ENCODE results near the gene FGF19. TPM values are rescaled to one million over a fixed set of nuclear protein-coding genes. Genes with fewer than 3 reads are reported as not detected.

The FGF19 gene
- total RNA-seq, 4 donors from 2014 or later, result not detected

- Histone ChIP-seq H3K9me3 (peaks cover 0 to 30% (median 17%) of the 10 kb centered on the region in 3 donors), H3K4me3 (no peak overlapping the region), H3K27ac (no peak overlapping the region), H3K27me3 (peaks cover 0 to 47% (median 0%) of the 10 kb centered on the region in 4 donors), H3K36me3 (no peaks in the 10 kb centered on the region), H3K4me1 (no peaks in the 10 kb centered on the region)
- WGBS, 2 donors, result 86 to 93% methylated on average over 2 of the region's 2 CpGs
- DNase-seq, result no peak
- intact Hi-C loops (cut with DNase I), result no loop called here
- no peak for TF ChIP-seq CTCF (IDR thresholded peaks at IDR 0.05)
- no peak for TF ChIP-seq POLR2A (IDR thresholded peaks at IDR 0.05)
Measured at GRCh38 chr11:69734367-69734766, 30.5 kb upstream of the FGF19 start.

GRCh38 chr11:69732910-69733309 lies 29.1 kb upstream of the FGF19 start:
- Histone ChIP-seq H3K4me1 (no peaks in the 10 kb centered on the region), H3K27me3 (peaks cover 0 to 58% (median 0%) of the 10 kb centered on the region in 4 donors), H3K4me3 (no peak overlapping the region), H3K27ac (no peak overlapping the region), H3K9me3 (peaks cover 0 to 16% (median 11%) of the 10 kb centered on the region in 3 donors), H3K36me3 (no peaks in the 10 kb centered on the region)
- TF ChIP-seq CTCF (IDR thresholded peaks at IDR 0.05) (no peak), POLR2A (IDR thresholded peaks at IDR 0.05) (no peak)
- DNase-seq, result no peak
- 51 to 71% methylated on average over 2 to 7 of the region's 7 CpGs for WGBS, 2 donors
- intact Hi-C loops (cut with DNase I), result no loop called here

GRCh38 chr11:69731110-69731509 lies 27.3 kb upstream of the FGF19 start:
- Histone ChIP-seq H3K27me3 (peaks cover 0 to 76% (median 0%) of the 10 kb centered on the region in 4 donors), H3K27ac (no peak overlapping the region), H3K4me3 (no peak overlapping the region), H3K36me3 (no peaks in the 10 kb centered on the region), H3K9me3 (peaks cover 0 to 16% (median 11%) of the 10 kb centered on the region in 3 donors), H3K4me1 (no peaks in the 10 kb centered on the region)
- DNase-seq, result no peak
- WGBS, 2 donors, result 70 to 73% methylated on average over 2 to 4 of the region's 11 CpGs
- intact Hi-C loops (cut with DNase I), result no loop called here
- no peak for TF ChIP-seq CTCF (IDR thresholded peaks at IDR 0.05)
- no peak for TF ChIP-seq POLR2A (IDR thresholded peaks at IDR 0.05)

- Histone ChIP-seq H3K4me1 (no peaks in the 10 kb centered on the region), H3K27ac (no peak overlapping the region), H3K9me3 (peaks cover 0 to 16% (median 11%) of the 10 kb centered on the region in 3 donors), H3K27me3 (peaks cover 0 to 82% (median 0%) of the 10 kb centered on the region in 4 donors), H3K36me3 (no peaks in the 10 kb centered on the region), H3K4me3 (no peak overlapping the region)
- DNase-seq, result no peak
- intact Hi-C loops (cut with DNase I), result no loop called here
- 63 to 70% methylated on average over 6 to 8 of the region's 8 CpGs for WGBS, 2 donors
- TF ChIP-seq POLR2A (IDR thresholded peaks at IDR 0.05), result no peak
- TF ChIP-seq CTCF (IDR thresholded peaks at IDR 0.05), result no peak
Measured at GRCh38 chr11:69730500-69730899, 26.7 kb upstream of the FGF19 start.

GRCh38 chr11:69729252-69729651 lies 25.4 kb upstream of the FGF19 start:
- Histone ChIP-seq H3K36me3 (no peaks in the 10 kb centered on the region), H3K9me3 (peaks cover 0 to 6% (median 6%) of the 10 kb centered on the region in 3 donors), H3K27me3 (peaks cover 0 to 94% (median 0%) of the 10 kb centered on the region in 4 donors), H3K4me3 (no peak overlapping the region), H3K27ac (no peak overlapping the region), H3K4me1 (no peaks in the 10 kb centered on the region)
- TF ChIP-seq POLR2A (IDR thresholded peaks at IDR 0.05), result no peak
- TF ChIP-seq CTCF (IDR thresholded peaks at IDR 0.05), result no peak
- intact Hi-C loops (cut with DNase I), result no loop called here
- WGBS, 2 donors, result 89 to 90% methylated on average over 6 to 7 of the region's 9 CpGs
- no peak for DNase-seq
